GM23248 (cell line): Measurements from ENCODE around the gene CALM1. TPM values are rescaled to one million over a fixed set of nuclear protein-coding genes. Genes with fewer than 3 reads are reported as not detected.
A peak's percentile ranks its signal among the peaks of the same experiment; 100 is the strongest.

Experiments used
- DNase-seq: peaks from one replicate; pipeline ENCODE4 v3.0.0-alpha.2; 2015
- H2AFZ ChIP-seq: fragments of 200-600 bp; sonication (generic); 2 replicates; pipeline ENCODE4 v1.6.1; 2016; ENCODE audit warnings: antibody characterized with exemption
- H3F3A ChIP-seq: fragments of 200-600 bp; sonication (generic); 2 replicates; pipeline ENCODE4 v1.6.1; 2016; ENCODE audit warnings: mild to moderate bottlenecking, antibody characterized with exemption, mixed run types; ENCODE audit not compliant: insufficient read depth
- H3K27ac ChIP-seq: fragments of 200-600 bp; sonication (generic); 2 replicates; pipeline ENCODE4 v1.5.1; 2016; ENCODE audit warnings: mild to moderate bottlenecking
- H3K27me3 ChIP-seq: fragments of 200-600 bp; sonication (generic); replicated peaks from 2 replicates; pipeline ENCODE4 v1.6.1; 2016; ENCODE audit warnings: mild to moderate bottlenecking; ENCODE audit not compliant: insufficient read depth
- H3K36me3 ChIP-seq: fragments of 200-600 bp; sonication (generic); 2 replicates; pipeline ENCODE4 v1.6.1; 2016; ENCODE audit warnings: low read depth, mild to moderate bottlenecking
- H3K4me1 ChIP-seq: fragments of 200-600 bp; sonication (generic); 2 replicates; pipeline ENCODE4 v1.6.1; 2016; ENCODE audit warnings: mild to moderate bottlenecking; ENCODE audit not compliant: insufficient read depth
- H3K4me2 ChIP-seq: fragments of 200-600 bp; sonication (generic); one replicate; pipeline ENCODE4 v1.6.1; 2016; ENCODE audit warnings: mild to moderate bottlenecking; ENCODE audit not compliant: unreplicated experiment
- H3K4me3 ChIP-seq: fragments of 200-600 bp; sonication (generic); 2 replicates; pipeline ENCODE4 v1.5.1; 2016; ENCODE audit warnings: mild to moderate bottlenecking
- H3K79me2 ChIP-seq: fragments of 200-600 bp; sonication (generic); 2 replicates; pipeline ENCODE4 v1.6.1; 2016; ENCODE audit warnings: mild to moderate bottlenecking; ENCODE audit not compliant: insufficient read depth
- H3K9ac ChIP-seq: fragments of 200-600 bp; sonication (generic); 2 replicates; pipeline ENCODE4 v1.6.1; 2016; ENCODE audit warnings: mild to moderate bottlenecking
- H3K9me2 ChIP-seq: fragments of 200-600 bp; sonication (generic); 2 replicates; pipeline ENCODE4 v1.6.1; 2016; ENCODE audit warnings: mixed run types, mild to moderate bottlenecking, moderate library complexity; ENCODE audit not compliant: insufficient read depth
- H3K9me3 ChIP-seq: fragments of 200-600 bp; sonication (generic); one replicate; pipeline ENCODE4 v1.6.1; 2017; ENCODE audit warnings: low read depth
- H4K20me1 ChIP-seq: fragments of 200-600 bp; sonication (generic); 2 replicates; pipeline ENCODE4 v1.6.0; 2016; ENCODE audit not compliant: insufficient read depth
- EZH2 ChIP-seq: fragments of 200-600 bp; sonication (generic); IDR thresholded peaks from 2 replicates; pipeline ENCODE4 v1.6.1; 2018; ENCODE audit warnings: antibody characterized with exemption, mild to moderate bottlenecking; ENCODE audit not compliant: insufficient read depth, poor library complexity, severe bottlenecking
- EZH2phosphoT487 ChIP-seq: fragments of 200-600 bp; sonication (generic); IDR thresholded peaks from 2 replicates; pipeline ENCODE4 v1.6.1; 2018; ENCODE audit warnings: antibody characterized with exemption, moderate library complexity, mild to moderate bottlenecking, low read depth; ENCODE audit not compliant: insufficient read depth
- WGBS, 2 experiments: methylation state at CpG; one replicate each; pipeline ENCODE4 v1.1.6; 2015 to 2017; ENCODE audit warnings: low lambda C conversion rate in 2 of 2, low coverage in 1 of 2; ENCODE audit errors: missing lambda C conversion rate in 2 of 2; 5-methylcytosine and 5-hydroxymethylcytosine counted together
- in situ Hi-C: fragments of 300-500 bp; cut with MboI; formaldehyde crosslinking; loops from 2 replicates; pipeline ENCODE4 v1.15.0; 2020
- polyA plus RNA-seq: library from polyadenylated mRNA; unstranded; fragments of >200 nt; fragmentation: Nextera tagmentation; extraction: Ambion mirVana; gene quantifications from 2 replicates; pipeline ENCODE4 v1.2.1, GENCODE V29; 2016
- total RNA-seq: library from RNA; depleted of rRNA; stranded (reverse); fragments of >200 nt; shearing (Covaris generic); gene quantifications from 2 replicates; pipeline ENCODE4 v1.2.3, GENCODE V29; 2014

The CALM1 gene
- total and polyA plus RNA-seq, 2 experiments from 2014 or later, result 281 to 782 TPM

DNA sequence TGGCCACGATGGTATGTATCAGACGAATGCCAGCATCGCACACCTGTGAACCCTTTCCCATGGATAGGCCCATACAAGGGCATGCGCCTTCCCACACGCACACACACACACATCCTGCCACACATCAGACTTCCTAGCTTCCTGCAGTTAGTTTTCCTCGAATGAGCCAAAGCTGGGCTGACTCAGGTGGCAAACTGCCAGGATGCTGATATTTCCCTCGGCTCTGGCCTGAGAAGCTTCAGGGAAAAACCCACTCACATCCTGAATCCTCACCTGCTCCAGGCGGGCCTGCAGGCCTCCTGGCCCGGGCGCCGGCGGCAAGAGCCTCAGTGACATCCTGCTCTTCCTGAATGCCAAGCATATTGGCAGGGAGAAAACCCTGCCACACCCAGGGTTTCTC, 22.4 kb downstream of the CALM1 start:
- in situ Hi-C loops, result no loop called here
- peak; percentile 95 for DNase-seq
- Histone ChIP-seq H3K27ac (0 out of 2 replicates have a peak overlapping the region, but pooled peaks have one; percentile 2), H3F3A (peaks cover 4% of the 10 kb centered on the region; the same call in 1 of the 2 replicates), H3K4me3 (no peak overlapping the region), H2AFZ (no peak overlapping the region), H3K9ac (no peak overlapping the region), H3K9me3 (no peaks in the 10 kb centered on the region), H3K4me2 (no peak overlapping the region), H3K9me2 (no peaks in the 10 kb centered on the region), H3K4me1 (peaks cover 8% of the 10 kb centered on the region; the same call in 1 of the 2 replicates), H4K20me1 (no peaks in the 10 kb centered on the region), H3K27me3 (no peaks in the 10 kb centered on the region), H3K36me3 (no peaks in the 10 kb centered on the region), H3K79me2 (no peaks in the 10 kb centered on the region)
- TF ChIP-seq EZH2 (no peak), EZH2phosphoT487 (no peak)
- WGBS, 2 experiments, result 11 to 13% methylated on average over 12 of the region's 12 CpGs

GRCh38 chr14:90421001-90421631, 24.3 kb downstream of the CALM1 start:
- TF ChIP-seq EZH2 (no peak), EZH2phosphoT487 (no peak)
- Histone ChIP-seq H3K4me1 (peaks cover 8% of the 10 kb centered on the region; the same call in 1 of the 2 replicates), H3K27ac (no peak overlapping the region), H3K4me3 (no peak overlapping the region), H2AFZ (no peak overlapping the region), H3F3A (peaks cover 4% of the 10 kb centered on the region; the same call in 1 of the 2 replicates), H3K27me3 (no peaks in the 10 kb centered on the region), H3K36me3 (no peaks in the 10 kb centered on the region), H3K79me2 (no peaks in the 10 kb centered on the region), H3K9me3 (no peaks in the 10 kb centered on the region), H4K20me1 (no peaks in the 10 kb centered on the region), H3K9ac (no peak overlapping the region), H3K4me2 (no peak overlapping the region), H3K9me2 (no peaks in the 10 kb centered on the region)
- no peak for DNase-seq
- in situ Hi-C loops, result no loop called here
- WGBS, 2 experiments, result 86 to 89% methylated on average over 7 of the region's 7 CpGs

DNA sequence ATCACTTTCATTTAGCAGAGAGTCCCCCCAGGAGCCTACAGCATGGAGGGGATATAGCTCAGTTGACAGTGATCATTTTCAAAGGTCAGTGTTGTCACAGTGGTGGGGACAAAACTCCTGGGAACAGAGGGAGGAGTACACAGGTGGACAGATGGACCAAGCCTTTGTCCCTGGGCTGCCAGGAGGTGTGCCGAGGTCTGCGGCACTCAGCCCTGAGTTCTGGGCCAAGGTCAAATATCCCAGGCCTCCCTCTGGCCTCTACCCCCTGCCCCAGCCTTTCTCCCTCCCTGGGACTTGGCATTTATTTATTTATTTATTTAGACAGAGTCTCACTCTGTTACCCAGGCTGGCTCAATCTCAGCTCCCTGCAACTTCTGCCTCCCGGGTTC, 24.8 kb downstream of the CALM1 start:
- DNase-seq, result no peak
- Histone ChIP-seq H3K9ac (no peak overlapping the region), H3K9me2 (no peaks in the 10 kb centered on the region), H3K4me3 (no peak overlapping the region), H3K79me2 (no peaks in the 10 kb centered on the region), H2AFZ (no peak overlapping the region), H3K36me3 (no peaks in the 10 kb centered on the region), H3K4me1 (peaks cover 8% of the 10 kb centered on the region; the same call in 1 of the 2 replicates), H3K4me2 (no peak overlapping the region), H3K27me3 (no peaks in the 10 kb centered on the region), H4K20me1 (no peaks in the 10 kb centered on the region), H3K27ac (no peak overlapping the region), H3F3A (peaks cover 4% of the 10 kb centered on the region; the same call in 1 of the 2 replicates), H3K9me3 (no peaks in the 10 kb centered on the region)
- in situ Hi-C loops, result no loop called here
- 63 to 68% methylated on average over 3 of the region's 3 CpGs for WGBS, 2 experiments
- TF ChIP-seq EZH2, result no peak
- no peak for TF ChIP-seq EZH2phosphoT487

- Histone ChIP-seq H3K27ac (no peak overlapping the region), H3K9ac (no peak overlapping the region), H2AFZ (no peak overlapping the region), H3F3A (peaks cover 4% of the 10 kb centered on the region; the same call in 1 of the 2 replicates), H3K9me2 (no peaks in the 10 kb centered on the region), H3K79me2 (no peaks in the 10 kb centered on the region), H3K4me2 (no peak overlapping the region), H3K27me3 (no peaks in the 10 kb centered on the region), H3K4me1 (peaks cover 8% of the 10 kb centered on the region; the same call in 1 of the 2 replicates), H4K20me1 (no peaks in the 10 kb centered on the region), H3K4me3 (no peak overlapping the region), H3K36me3 (no peaks in the 10 kb centered on the region), H3K9me3 (no peaks in the 10 kb centered on the region)
- 82 to 84% methylated on average over 13 of the region's 13 CpGs for WGBS, 2 experiments
- TF ChIP-seq EZH2, result no peak
- TF ChIP-seq EZH2phosphoT487, result no peak
- DNase-seq, result no peak
- in situ Hi-C loops, result no loop called here
Measured at GRCh38 chr14:90423166-90423565, 26.3 kb downstream of the CALM1 start.
